ENCODE data around the gene OR6C3. TPM values are rescaled to one million over a fixed set of nuclear protein-coding genes. Genes with fewer than 3 reads are reported as not detected.

Gene OR6C3
- total RNA-seq, 4 donors from 2014 or later = not detected

DNA sequence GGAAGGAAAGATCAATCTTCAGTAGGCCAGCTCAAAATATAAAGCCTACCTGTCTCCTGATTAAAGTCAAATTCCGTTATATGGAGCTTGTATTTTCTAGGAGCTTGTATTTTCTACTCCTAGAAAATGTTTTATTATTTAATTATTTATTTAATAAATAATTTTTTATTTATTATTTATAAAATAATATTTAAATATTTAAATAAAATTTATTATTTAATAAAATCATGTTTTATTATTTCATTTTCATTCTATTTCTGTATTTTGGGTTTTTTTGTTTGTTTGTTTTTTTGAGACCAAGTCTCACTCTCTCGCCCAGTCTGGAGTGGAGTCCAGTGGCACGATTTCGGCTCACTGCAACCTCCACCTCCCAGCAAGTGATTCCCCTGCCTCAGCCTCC is 42.0 kb downstream of the OR6C3 start:
- Histone ChIP-seq H3K4me3 (no peak overlapping the region), H3K27ac (no peak overlapping the region), H3K4me1 (no peaks in the 10 kb centered on the region), H3K36me3 (no peaks in the 10 kb centered on the region), H3K9me3 (no peaks in the 10 kb centered on the region), H3K27me3 (no peaks in the 10 kb centered on the region)
- no peak for DNase-seq
- intact Hi-C loops (cut with DNase I; ENCODE audit: low total_unique reads) = no loop called here
- TF ChIP-seq, protein P1, sequence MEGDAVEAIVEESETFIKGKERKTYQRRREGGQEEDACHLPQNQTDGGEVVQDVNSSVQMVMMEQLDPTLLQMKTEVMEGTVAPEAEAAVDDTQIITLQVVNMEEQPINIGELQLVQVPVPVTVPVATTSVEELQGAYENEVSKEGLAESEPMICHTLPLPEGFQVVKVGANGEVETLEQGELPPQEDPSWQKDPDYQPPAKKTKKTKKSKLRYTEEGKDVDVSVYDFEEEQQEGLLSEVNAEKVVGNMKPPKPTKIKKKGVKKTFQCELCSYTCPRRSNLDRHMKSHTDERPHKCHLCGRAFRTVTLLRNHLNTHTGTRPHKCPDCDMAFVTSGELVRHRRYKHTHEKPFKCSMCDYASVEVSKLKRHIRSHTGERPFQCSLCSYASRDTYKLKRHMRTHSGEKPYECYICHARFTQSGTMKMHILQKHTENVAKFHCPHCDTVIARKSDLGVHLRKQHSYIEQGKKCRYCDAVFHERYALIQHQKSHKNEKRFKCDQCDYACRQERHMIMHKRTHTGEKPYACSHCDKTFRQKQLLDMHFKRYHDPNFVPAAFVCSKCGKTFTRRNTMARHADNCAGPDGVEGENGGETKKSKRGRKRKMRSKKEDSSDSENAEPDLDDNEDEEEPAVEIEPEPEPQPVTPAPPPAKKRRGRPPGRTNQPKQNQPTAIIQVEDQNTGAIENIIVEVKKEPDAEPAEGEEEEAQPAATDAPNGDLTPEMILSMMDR (IDR thresholded peaks at IDR 0.05) = no peak
- no peak for TF ChIP-seq POLR2A (IDR thresholded peaks at IDR 0.05)

Other genes starting within 250 kb of the OR6C3 start
- gene OR9K2, start 204.3 kb upstream of the OR6C3 start, total RNA-seq = not detected
- gene OR10A7, start 109.7 kb upstream of the OR6C3 start, total RNA-seq = not detected
- gene OR6C74, start 86.1 kb upstream of the OR6C3 start, total RNA-seq = not detected
- not detected for gene OR6C6, start 34.2 kb upstream of the OR6C3 start, total RNA-seq
- gene OR6C1, start 16.4 kb upstream of the OR6C3 start, total RNA-seq = not detected
- not detected for gene OR6C75, start 32.2 kb downstream of the OR6C3 start, total RNA-seq
- not detected for gene OR6C65, start 69.8 kb downstream of the OR6C3 start, total RNA-seq
- gene OR6C76, start 95.5 kb downstream of the OR6C3 start, total RNA-seq = not detected
- gene OR6C2, start 113.3 kb downstream of the OR6C3 start, total RNA-seq = not detected
- gene OR6C70, start 139.4 kb downstream of the OR6C3 start, total RNA-seq = not detected
- not detected for gene OR6C68, start 161.6 kb downstream of the OR6C3 start, total RNA-seq
- gene OR6C4, start 218.9 kb downstream of the OR6C3 start, total RNA-seq = not detected
- gene OR2AP1, start 241.7 kb downstream of the OR6C3 start, total RNA-seq = not detected

Data from uterus (tissue), 4 donors.